GM19468 (cell line): ENCODE data around the gene FGD4.
A peak's percentile ranks its signal among the peaks of the same experiment; 100 is the strongest.

Experiments used
- ATAC-seq: cut with Tn5 transposase; IDR thresholded peaks from one replicate; pipeline ENCODE4 v1.9.1; 2021; ENCODE audit warnings: mild to moderate bottlenecking, moderate library complexity, moderate number of reproducible peaks; ENCODE audit not compliant: unreplicated experiment; ENCODE audit errors: extremely low read depth

FGD4 gene

GRCh38 chr12:32454075-32454474 lies 54.7 kb downstream of the FGD4 start:
- ATAC-seq: no peak

GRCh38 chr12:32454866-32455265 lies 55.5 kb downstream of the FGD4 start:
- no peak for ATAC-seq

- ATAC-seq: no peak
These were observed 56.3 kb downstream of the FGD4 start for GRCh38 chr12:32455607-32456071.

GRCh38 chr12:32457251-32458025 lies 58.1 kb downstream of the FGD4 start:
- no peak for ATAC-seq

GRCh38 chr12:32460638-32461037 lies 61.3 kb downstream of the FGD4 start:
- no peak for ATAC-seq

GRCh38 chr12:32462908-32463307 lies 63.5 kb downstream of the FGD4 start:
- no peak for ATAC-seq

- no peak for ATAC-seq
These were observed 66.8 kb downstream of the FGD4 start for GRCh38 chr12:32466187-32466586.

GRCh38 chr12:32466986-32467711 lies 67.8 kb downstream of the FGD4 start:
- ATAC-seq: no peak

GRCh38 chr12:32467959-32468863 lies 68.9 kb downstream of the FGD4 start:
- no peak for ATAC-seq

- ATAC-seq: no peak
These were observed 71.6 kb downstream of the FGD4 start for GRCh38 chr12:32470936-32471470.

- no peak for ATAC-seq
These were observed 72.2 kb downstream of the FGD4 start for GRCh38 chr12:32471591-32472001.

GRCh38 chr12:32475724-32476123 lies 76.4 kb downstream of the FGD4 start:
- ATAC-seq: no peak

GRCh38 chr12:32476446-32476845 lies 77.1 kb downstream of the FGD4 start:
- no peak for ATAC-seq

- ATAC-seq: no peak
These were observed 78.4 kb downstream of the FGD4 start for GRCh38 chr12:32477714-32478113.

GRCh38 chr12:32478166-32478565 lies 78.8 kb downstream of the FGD4 start:
- ATAC-seq: no peak

- no peak for ATAC-seq
These were observed 79.7 kb downstream of the FGD4 start for GRCh38 chr12:32478858-32479725.

GRCh38 chr12:32482226-32482625 lies 82.9 kb downstream of the FGD4 start:
- ATAC-seq: peak; percentile 57

GRCh38 chr12:32483499-32483898 lies 84.1 kb downstream of the FGD4 start:
- no peak for ATAC-seq

GRCh38 chr12:32483993-32484392 lies 84.6 kb downstream of the FGD4 start:
- ATAC-seq: no peak
